SJSA1 (cell line): ENCODE data around the gene CCNF. TPM values are rescaled to one million over a fixed set of nuclear protein-coding genes. Genes with fewer than 3 reads are reported as not detected.

Experiments
- DNase-seq, 2 experiments: peaks; one replicate each; pipeline ENCODE4 v3.0.0-alpha.2; 2015 to 2020; ENCODE audit warnings: low spot score in 2 of 2, low read depth in 1 of 2
- H3K27ac ChIP-seq: fragments of 250-450 bp; sonication (Bioruptor Pico); 2 replicates; pipeline ENCODE4 v1.5.1; 2020; ENCODE audit warnings: mild to moderate bottlenecking, moderate library complexity
- H3K27me3 ChIP-seq: fragments of 250-450 bp; sonication (Bioruptor Pico); replicated peaks from 2 replicates; pipeline ENCODE4 v1.5.1; 2020; ENCODE audit warnings: mild to moderate bottlenecking, moderate library complexity
- H3K36me3 ChIP-seq: fragments of 250-450 bp; sonication (Bioruptor Pico); 2 replicates; pipeline ENCODE4 v1.5.1; 2020; ENCODE audit warnings: mild to moderate bottlenecking
- H3K4me1 ChIP-seq: fragments of 250-450 bp; sonication (Bioruptor Pico); replicated peaks from 2 replicates; pipeline ENCODE4 v1.6.1; 2021; ENCODE audit warnings: mild to moderate bottlenecking
- H3K4me3 ChIP-seq: fragments of 250-450 bp; sonication (Bioruptor Pico); 2 replicates; pipeline ENCODE4 v1.5.1; 2020; ENCODE audit warnings: mild to moderate bottlenecking
- H3K9me3 ChIP-seq: fragments of 250-450 bp; sonication (Bioruptor Pico); replicated peaks from 2 replicates; pipeline ENCODE4 v1.5.1; 2020; ENCODE audit warnings: mild to moderate bottlenecking
- total RNA-seq: library from RNA; depleted of rRNA; stranded (reverse); fragments of >200 nt; shearing (Covaris generic); gene quantifications from 2 replicates; pipeline ENCODE4 v1.2.3, GENCODE V29; 2014

The CCNF gene
- total RNA-seq, 1 experiment from 2014 or later, result 48.2 TPM

DNA sequence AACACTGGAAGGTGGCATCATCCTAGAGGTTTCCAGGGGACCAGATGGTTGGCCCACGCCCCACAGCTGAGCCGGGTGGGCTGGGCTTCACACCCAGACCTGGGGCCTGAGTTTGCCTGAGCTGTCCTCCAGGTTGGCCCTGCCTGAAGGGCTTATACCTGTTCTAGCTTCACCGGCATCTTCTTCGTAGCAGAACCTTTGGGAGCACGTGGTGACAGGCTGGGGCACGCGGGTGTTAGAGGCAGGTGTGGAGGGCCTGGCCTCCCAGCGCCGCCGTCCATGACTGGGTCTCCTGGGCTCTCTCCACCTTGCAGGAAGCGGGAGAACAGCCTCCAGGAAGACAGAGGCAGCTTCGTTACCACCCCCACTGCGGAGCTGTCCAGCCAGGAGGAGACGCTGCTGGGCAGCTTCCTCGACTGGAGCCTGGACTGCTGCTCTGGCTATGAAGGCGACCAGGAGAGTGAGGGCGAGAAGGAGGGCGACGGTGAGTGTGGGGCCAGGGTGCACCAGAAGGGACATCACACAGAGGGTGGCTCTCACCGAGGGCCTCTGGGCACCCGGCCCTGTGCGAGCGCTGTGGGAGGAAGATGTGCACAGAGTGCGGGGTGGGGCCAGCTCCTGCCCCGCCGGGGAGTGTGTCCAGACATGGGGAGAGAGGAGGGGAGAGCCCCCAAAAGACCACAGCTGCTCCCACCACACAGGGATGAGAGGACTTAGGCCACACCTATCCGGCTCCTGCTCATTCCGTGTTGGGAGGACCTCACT lies 26.0 kb downstream of the CCNF start:
- H3K27me3 ChIP-seq, result no peaks in the 10 kb centered on the region
- H3K4me1 ChIP-seq, result peaks cover 12% of the 10 kb centered on the region
- peaks cover 92% of the 10 kb centered on the region for H3K36me3 ChIP-seq
- H3K27ac ChIP-seq, result no peak overlapping the region
- no peaks in the 10 kb centered on the region for H3K9me3 ChIP-seq
- DNase-seq, result no peak
- H3K4me3 ChIP-seq, result no peak overlapping the region

DNA sequence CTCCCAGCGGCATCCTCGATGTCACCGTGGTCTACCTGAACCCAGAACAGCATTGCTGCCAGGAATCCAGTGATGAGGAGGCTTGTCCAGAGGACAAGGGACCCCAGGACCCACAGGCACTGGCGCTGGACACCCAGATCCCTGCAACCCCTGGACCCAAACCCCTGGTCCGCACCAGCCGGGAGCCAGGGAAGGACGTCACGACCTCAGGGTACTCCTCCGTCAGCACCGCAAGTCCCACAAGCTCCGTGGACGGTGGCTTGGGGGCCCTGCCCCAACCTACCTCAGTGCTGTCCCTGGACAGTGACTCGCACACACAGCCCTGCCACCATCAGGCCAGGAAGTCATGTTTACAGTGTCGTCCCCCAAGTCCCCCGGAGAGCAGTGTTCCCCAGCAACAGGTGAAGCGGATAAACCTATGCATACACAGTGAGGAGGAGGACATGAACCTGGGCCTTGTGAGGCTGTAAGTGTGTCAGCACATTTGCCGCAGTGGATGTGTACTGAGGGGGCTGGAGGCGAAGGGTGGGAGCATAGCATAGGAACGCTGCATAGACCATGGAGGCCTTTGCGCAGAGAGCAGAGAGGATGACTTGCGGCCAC lies 27.4 kb downstream of the CCNF start:
- Histone ChIP-seq H3K36me3 (peaks cover 92% of the 10 kb centered on the region), H3K4me1 (peaks cover 23% of the 10 kb centered on the region), H3K27ac (no peak overlapping the region), H3K27me3 (no peaks in the 10 kb centered on the region), H3K9me3 (no peaks in the 10 kb centered on the region), H3K4me3 (no peak overlapping the region)
- no peak for DNase-seq

DNA sequence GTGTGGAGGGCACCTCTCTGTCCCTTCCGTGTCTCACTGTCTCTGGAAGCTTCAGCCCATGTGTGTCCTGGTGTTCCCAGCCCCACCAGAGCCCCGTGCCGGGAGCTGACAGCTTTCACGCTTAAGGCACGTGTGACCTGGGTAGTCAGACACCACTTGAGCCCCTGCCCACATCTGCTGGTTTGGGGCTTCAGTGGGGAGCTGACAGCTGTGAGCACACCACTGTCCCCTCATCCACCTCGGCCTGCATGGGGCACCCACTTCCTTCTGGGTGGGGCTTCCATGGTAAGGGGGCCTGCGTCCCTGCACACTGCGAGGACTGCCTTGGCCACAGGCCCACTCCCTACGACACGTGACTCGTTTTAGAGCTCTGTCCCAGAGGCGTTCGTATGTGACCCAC lies 28.0 kb downstream of the CCNF start:
- Histone ChIP-seq H3K4me1 (peaks cover 23% of the 10 kb centered on the region), H3K27me3 (no peaks in the 10 kb centered on the region), H3K9me3 (no peaks in the 10 kb centered on the region), H3K27ac (no peak overlapping the region), H3K4me3 (no peak overlapping the region), H3K36me3 (peaks cover 92% of the 10 kb centered on the region)
- DNase-seq, result no peak

GRCh38 chr16:2457946-2458345 lies 28.7 kb downstream of the CCNF start:
- no peak for DNase-seq
- H3K27ac ChIP-seq, result no peak overlapping the region
- peaks cover 91% of the 10 kb centered on the region for H3K36me3 ChIP-seq
- no peaks in the 10 kb centered on the region for H3K27me3 ChIP-seq
- H3K4me3 ChIP-seq, result no peak overlapping the region
- H3K9me3 ChIP-seq, result no peaks in the 10 kb centered on the region
- peaks cover 24% of the 10 kb centered on the region for H3K4me1 ChIP-seq

DNA sequence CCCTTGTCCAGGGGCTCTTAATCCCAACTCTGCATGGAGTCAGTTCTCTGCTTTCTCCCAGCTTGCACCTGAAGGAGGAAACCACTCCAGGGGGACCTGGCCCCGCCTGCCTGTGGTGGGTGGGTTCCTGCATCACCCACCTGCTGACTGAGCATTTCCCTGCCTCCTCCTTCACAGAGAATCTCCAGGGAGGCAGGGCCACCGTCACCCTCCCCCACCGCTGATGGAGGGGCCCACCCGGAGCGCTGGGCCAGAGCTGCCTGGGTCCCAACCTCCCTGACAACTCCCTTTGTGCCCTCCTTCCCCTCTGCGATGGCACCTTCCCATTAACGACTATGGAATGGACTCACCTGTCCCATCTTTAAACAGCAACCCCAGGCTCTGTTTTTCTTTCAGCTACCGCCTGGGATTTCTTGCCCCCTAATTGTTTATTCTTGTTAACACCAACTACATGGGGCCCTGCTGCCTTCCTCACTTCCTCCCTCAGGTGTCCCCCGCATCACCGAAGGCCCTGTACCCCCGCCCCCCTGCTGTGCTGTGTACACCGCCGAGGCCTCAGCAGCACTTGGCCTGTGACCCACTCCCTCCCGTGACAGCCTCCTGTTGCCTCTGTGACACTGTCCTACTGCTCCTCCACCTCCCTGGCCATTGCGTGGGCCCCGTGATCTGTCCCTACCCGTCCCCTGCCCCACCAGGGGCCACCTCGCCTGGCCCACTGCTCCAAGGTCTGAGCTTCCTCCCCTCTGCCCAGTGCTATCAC lies 29.8 kb downstream of the CCNF start:
- H3K4me3 ChIP-seq, result peak overlapping the region; percentile 63
- peaks cover 84% of the 10 kb centered on the region for H3K36me3 ChIP-seq
- H3K4me1 ChIP-seq, result peaks cover 33% of the 10 kb centered on the region
- H3K9me3 ChIP-seq, result no peaks in the 10 kb centered on the region
- H3K27me3 ChIP-seq, result no peaks in the 10 kb centered on the region
- H3K27ac ChIP-seq, result peak overlapping the region; percentile 5; the same call in 1 of the 2 replicates
- no peak for DNase-seq

- no peaks in the 10 kb centered on the region for H3K9me3 ChIP-seq
- peak within 1 kb of the TSS; percentile 63 for H3K4me3 ChIP-seq
- peaks cover 34% of the 10 kb centered on the region for H3K4me1 ChIP-seq
- no peaks in the 10 kb centered on the region for H3K27me3 ChIP-seq
- H3K27ac ChIP-seq, result peak within 1 kb of the TSS; percentile 12
- H3K36me3 ChIP-seq, result peaks cover 77% of the 10 kb centered on the region
- peak; percentile 97 to 98 for DNase-seq
These were observed 30.6 kb downstream of the CCNF start, which contains the start of gene TEDC2 for GRCh38 chr16:2459647-2460390. TSS of gene TEDC2 (plus strand) at chr16:2460109. CDS start at chr16:2460145, 36 bp downstream.

DNA sequence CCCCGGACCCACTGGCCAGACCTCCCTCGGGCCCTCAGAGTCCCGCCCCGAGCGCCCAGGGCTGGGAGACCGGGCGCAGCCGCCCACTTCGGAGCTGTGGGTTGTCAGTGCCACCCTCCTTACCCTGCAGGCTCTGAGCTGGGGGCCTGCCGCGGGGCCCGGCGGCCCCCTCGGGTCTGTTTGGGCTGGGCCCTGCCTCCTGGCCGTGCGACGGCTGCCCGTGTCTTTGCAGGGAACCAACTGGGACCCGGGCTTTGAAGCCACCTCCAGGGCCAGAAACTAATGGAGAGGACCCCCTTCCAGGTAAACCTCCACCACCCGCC lies 31.1 kb downstream of the CCNF start:
- Histone ChIP-seq H3K4me1 (peaks cover 34% of the 10 kb centered on the region), H3K27me3 (no peaks in the 10 kb centered on the region), H3K4me3 (peak overlapping the region; percentile 63), H3K36me3 (peaks cover 72% of the 10 kb centered on the region), H3K27ac (peak overlapping the region; percentile 12), H3K9me3 (no peaks in the 10 kb centered on the region)
- DNase-seq, result no peak

GRCh38 chr16:2460916-2461315 lies 31.7 kb downstream of the CCNF start:
- DNase-seq, result no peak

DNA sequence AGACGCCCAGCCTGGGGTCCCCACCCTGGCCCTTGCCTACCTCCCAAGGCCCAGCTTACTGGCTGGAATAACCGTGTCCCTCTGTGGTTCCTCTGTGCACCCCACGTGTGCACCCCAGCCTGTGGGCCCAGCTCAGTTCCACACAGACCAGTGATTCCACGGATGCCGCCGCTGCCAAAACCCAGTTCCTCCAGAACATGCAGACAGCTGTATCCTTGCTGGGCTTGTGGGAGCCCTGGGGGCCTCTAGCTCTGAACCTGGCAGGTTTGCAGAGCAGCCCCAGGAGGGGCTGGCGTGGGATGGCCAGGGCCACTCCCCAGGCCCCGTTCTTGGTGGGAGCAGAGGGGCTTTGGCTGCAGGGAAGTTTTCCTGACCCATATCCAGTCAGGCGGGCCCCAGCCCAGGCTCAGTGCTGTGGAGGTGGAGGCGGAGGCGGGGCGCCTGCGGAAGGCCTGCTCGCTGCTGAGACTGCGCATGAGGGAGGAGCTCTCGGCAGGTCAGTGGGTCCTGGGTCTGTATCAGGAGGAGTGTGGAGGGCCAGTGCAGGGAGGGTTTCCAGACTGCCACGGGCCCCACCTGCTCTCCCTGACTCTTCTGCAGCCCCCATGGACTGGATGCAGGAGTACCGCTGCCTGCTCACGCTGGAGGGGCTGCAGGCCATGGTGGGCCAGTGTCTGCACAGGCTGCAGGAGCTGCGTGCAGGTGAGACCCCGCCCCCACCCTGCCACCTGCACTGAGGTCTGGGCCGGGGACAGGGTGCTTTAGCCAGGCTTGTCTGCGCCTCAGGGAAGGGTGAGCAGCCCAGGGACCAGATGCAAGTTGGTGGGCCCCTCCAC lies 33.0 kb downstream of the CCNF start:
- H3K27ac ChIP-seq, result no peak overlapping the region
- H3K36me3 ChIP-seq, result peaks cover 61% of the 10 kb centered on the region
- no peak for DNase-seq
- no peaks in the 10 kb centered on the region for H3K27me3 ChIP-seq
- H3K4me3 ChIP-seq, result no peak overlapping the region
- H3K4me1 ChIP-seq, result peaks cover 38% of the 10 kb centered on the region
- no peaks in the 10 kb centered on the region for H3K9me3 ChIP-seq

More at GRCh38 chr16:2460916-2461315, 31.7 kb downstream of the CCNF start:
- Histone ChIP-seq H3K36me3 (peaks cover 72% of the 10 kb centered on the region), H3K9me3 (no peaks in the 10 kb centered on the region), H3K4me3 (peak overlapping the region; percentile 63), H3K4me1 (peaks cover 34% of the 10 kb centered on the region), H3K27me3 (no peaks in the 10 kb centered on the region), H3K27ac (peak overlapping the region; percentile 12; the same call in 1 of the 2 replicates)

DNA sequence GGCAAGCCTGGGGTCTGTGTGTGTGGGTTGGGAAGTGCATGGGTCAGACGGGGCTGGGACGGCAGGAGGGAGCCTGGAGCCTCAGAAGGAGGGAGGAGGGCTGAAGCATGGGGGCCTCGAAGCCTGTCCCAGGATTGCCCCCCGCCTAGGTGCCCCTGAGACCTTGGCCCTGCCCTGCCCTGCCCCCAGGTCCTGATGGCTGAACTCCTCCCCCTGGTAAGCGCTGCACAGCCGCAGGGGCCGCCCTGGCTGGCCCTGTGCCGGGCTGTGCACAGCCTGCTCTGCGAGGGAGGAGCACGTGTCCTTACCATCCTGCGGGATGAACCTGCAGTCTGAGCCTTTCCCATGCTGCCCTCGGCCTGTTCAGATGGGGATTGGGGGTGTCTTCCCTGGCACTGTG lies 35.1 kb downstream of the CCNF start:
- Histone ChIP-seq H3K4me1 (peaks cover 55% of the 10 kb centered on the region), H3K4me3 (no peak overlapping the region), H3K27ac (no peak overlapping the region), H3K27me3 (no peaks in the 10 kb centered on the region), H3K36me3 (peaks cover 43% of the 10 kb centered on the region), H3K9me3 (no peaks in the 10 kb centered on the region)
- DNase-seq, result no peak

DNA sequence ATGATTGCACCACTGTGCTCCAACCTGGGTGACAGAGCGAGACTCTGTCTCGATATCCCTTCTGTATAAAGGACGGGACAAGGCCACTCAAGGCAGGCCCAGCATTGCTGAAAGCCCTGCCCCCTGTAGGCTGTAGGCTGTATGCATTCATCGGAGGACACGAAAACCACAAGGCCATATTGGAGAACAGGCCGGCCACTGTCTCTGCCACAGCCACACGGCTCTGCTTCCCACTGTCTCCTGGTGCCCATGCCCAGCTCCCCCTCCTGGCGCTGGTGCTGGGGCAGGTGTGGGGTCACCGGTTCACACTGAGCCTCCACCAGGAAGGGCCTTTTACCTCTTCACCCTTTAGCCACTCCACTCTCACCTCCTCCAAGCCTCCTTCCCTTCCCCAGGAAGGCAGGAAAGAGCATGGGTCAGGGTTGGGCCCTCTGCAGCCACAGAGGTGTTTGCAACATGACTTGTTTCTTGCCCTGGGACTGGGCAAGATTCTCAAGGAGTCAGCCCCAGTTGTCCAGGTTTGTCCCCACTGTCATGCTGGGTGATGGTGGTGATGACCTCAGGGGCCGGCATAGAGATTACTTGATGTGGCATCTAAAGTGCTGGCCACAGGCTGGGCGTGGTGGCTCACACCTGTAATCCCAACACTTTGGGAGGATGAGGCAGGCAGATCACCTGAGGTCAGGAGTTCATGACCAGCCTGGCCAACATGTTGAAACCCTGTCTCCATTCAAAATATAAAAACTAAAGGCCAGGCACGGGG lies 36.6 kb downstream of the CCNF start:
- DNase-seq, result no peak
- Histone ChIP-seq H3K27ac (no peak overlapping the region), H3K9me3 (no peaks in the 10 kb centered on the region), H3K4me3 (no peak overlapping the region), H3K36me3 (peaks cover 33% of the 10 kb centered on the region), H3K4me1 (peaks cover 53% of the 10 kb centered on the region), H3K27me3 (no peaks in the 10 kb centered on the region)
